T-helper 2 cell (primary cell): ENCODE data around the gene DPYD.

Source experiments
- DNase-seq, 5 experiments: peaks; one replicate each; pipeline versions ENCODE4 v3.0.0 to v3.0.0-alpha.2; 2012 to 2022

Gene DPYD

GRCh38 chr1:97603218-97603617 lies 317.6 kb downstream of the DPYD start:
- no peak for DNase-seq

- DNase-seq = peak in 1 of 5 experiments; percentile 44
Observed at GRCh38 chr1:97599447-97599846, 321.4 kb downstream of the DPYD start.

- no peak for DNase-seq
Observed at GRCh38 chr1:97593192-97593591, 327.6 kb downstream of the DPYD start.

GRCh38 chr1:97588772-97589171 lies 332.1 kb downstream of the DPYD start:
- DNase-seq = no peak

- DNase-seq = no peak
Observed at GRCh38 chr1:97581614-97582051, 339.2 kb downstream of the DPYD start.

GRCh38 chr1:97577613-97578012 lies 343.2 kb downstream of the DPYD start:
- DNase-seq = no peak

GRCh38 chr1:97573553-97573952 lies 347.3 kb downstream of the DPYD start:
- no peak for DNase-seq

GRCh38 chr1:97572561-97572960 lies 348.3 kb downstream of the DPYD start:
- no peak for DNase-seq

GRCh38 chr1:97571760-97572159 lies 349.1 kb downstream of the DPYD start:
- DNase-seq = no peak

- DNase-seq = no peak
Observed at GRCh38 chr1:97570691-97571090, 350.1 kb downstream of the DPYD start.

- DNase-seq = no peak
Observed at GRCh38 chr1:97567000-97567749, 353.7 kb downstream of the DPYD start.

- no peak for DNase-seq
Observed at GRCh38 chr1:97565886-97566285, 354.9 kb downstream of the DPYD start.

GRCh38 chr1:97563926-97564325 lies 356.9 kb downstream of the DPYD start:
- DNase-seq = no peak

GRCh38 chr1:97562081-97562480 lies 358.8 kb downstream of the DPYD start:
- DNase-seq = no peak

- DNase-seq = no peak
Observed at GRCh38 chr1:97560714-97561113, 360.1 kb downstream of the DPYD start.

GRCh38 chr1:97553971-97554370 lies 366.9 kb downstream of the DPYD start:
- DNase-seq = no peak

- DNase-seq = no peak
Observed at GRCh38 chr1:97551113-97551512, 369.7 kb downstream of the DPYD start.

- DNase-seq = no peak
Observed at GRCh38 chr1:97545446-97545845, 375.4 kb downstream of the DPYD start.

GRCh38 chr1:97540346-97540888 lies 380.4 kb downstream of the DPYD start:
- DNase-seq = no peak

- DNase-seq = peak in 1 of 5 experiments; percentile 2
Observed at GRCh38 chr1:97538113-97538512, 382.7 kb downstream of the DPYD start.

GRCh38 chr1:97533358-97533757 lies 387.5 kb downstream of the DPYD start:
- no peak for DNase-seq

GRCh38 chr1:97529600-97529999 lies 391.2 kb downstream of the DPYD start:
- DNase-seq = no peak

GRCh38 chr1:97524211-97524610 lies 396.6 kb downstream of the DPYD start:
- no peak for DNase-seq

- no peak for DNase-seq
Observed at GRCh38 chr1:97516588-97516987, 404.2 kb downstream of the DPYD start.
